Ramos (cell line): ENCODE results near the gene BCL2.

ENCODE experiments used
- in situ Hi-C: fragments of 300-500 bp; cut with MboI; formaldehyde crosslinking; loops from one replicate; pipeline ENCODE4 v1.14.3; 2022; ENCODE audit warnings: low sequenced_read_pairs; ENCODE audit not compliant: unreplicated experiment

Gene BCL2

DNA sequence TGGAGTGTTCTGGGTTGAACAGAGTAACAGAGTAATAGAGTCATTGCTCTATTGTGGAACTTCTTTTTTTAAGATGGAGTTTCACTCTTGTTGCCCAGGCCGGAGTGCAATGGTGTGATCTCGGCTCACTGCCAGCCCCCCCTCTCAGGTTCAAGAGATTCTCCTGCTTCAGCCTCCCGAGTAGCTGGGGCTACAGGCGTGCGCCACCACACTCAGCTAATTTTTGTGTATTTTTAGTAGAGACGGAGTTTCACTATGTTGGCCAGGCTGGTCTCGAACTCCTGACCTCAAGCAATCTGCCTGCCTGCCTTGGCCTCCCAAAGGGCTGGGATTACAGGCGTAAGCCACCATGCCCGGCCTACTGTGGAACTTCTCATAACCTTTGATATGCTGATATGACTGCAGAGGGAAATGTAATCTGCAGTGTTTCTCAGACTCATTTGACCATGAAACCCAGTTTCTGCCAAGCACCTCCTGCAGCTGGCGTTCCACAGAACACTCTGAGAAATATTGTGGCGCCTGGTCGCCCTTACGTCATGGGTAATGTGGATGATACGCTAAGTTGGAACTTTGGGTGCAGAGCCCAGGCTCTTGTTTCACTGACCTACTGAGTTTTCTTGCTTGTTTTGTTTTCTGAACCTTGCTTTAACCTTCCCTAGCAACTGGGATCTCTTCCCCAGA is 213.8 kb downstream of the BCL2 start:
- in situ Hi-C loops: loop anchor here (25.0 kb wide), 1 partner anchor 93 kb away; no protein-coding TSS in a partner anchor

DNA sequence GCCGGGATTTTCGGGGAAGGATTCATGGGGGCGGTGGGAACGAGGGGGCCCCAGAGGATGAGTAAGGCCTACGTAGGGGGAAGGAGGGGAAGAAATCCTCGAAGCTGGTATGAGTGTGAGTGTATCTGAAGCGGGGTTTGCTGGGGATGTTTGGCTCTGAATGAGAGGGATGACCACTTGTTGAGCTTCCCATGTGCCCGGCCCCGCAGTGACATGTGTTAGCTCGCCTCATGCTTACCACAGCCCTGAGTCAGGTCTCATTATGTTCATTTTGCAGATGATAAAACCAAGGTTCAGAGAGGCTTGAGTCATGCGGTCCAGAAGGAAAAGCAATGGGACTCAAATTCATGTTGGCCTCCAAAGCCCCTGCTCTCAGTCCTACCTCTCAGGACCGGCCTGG is 214.7 kb downstream of the BCL2 start:
- in situ Hi-C loops: loop anchor here (25.0 kb wide), 1 partner anchor 93 kb away; no protein-coding TSS in a partner anchor

DNA sequence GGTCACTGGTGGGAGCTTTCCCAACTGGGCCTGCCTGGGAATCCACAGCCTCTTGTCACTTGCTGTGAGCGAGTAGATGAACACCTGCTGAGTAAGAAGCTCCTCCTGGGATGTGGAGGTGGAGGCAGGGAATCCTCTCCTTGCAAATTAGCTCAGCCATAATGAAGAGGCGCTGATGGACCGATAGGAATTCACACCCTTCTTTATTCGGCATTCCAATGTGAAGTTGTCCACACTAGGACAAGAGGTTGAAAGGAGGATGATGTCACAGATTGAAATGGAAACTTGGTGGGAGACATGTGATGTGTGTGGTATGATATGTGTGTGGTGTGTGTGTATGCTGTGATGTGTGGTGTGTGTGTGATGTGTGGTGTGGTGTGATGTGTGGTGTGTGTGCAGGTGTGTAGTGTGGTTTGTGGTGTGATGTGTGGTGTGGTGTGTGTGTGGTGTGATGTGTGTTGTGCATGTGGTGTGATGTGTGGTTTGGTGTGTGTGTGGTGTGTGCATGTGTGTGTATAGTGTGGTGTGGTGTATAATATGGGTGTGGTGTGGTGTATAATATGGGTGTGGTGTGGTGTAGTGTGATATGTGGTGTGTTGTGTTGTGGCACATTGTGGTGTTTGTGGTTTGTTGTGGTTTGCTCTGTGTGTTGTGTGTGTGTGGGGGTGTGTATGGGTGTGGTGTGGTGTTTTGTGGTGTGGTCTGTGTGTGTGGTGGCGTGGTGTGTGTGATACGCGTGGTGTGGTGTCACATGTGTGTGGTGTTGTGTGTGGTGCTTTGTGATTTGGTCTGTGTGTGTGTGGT is 216.4 kb downstream of the BCL2 start:
- in situ Hi-C loops: loop anchor here (25.0 kb wide), 1 partner anchor 91 kb away; no protein-coding TSS in a partner anchor

DNA sequence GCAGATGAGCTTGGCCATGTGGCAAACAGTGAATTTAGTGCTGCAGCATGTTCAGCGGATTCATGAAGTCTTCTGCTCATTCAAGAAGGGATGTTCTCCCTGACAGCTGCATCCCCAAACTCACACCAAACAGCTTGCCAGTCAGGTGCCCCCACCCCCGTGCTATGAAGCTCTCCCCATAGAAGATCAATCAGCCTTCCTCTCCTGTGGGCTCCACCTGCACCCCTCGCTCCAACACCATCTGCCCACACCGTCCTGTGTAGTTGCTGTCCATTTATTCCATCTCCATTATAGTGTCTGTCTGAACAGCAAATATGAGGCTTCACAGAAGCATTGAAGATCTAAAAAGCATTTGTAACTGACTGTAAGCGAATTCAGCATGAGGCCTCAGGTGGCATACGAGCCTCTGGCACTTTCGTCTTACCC is 218.9 kb downstream of the BCL2 start:
- in situ Hi-C loops: loop anchor here (25.0 kb wide), 1 partner anchor 88 kb away; no protein-coding TSS in a partner anchor

DNA sequence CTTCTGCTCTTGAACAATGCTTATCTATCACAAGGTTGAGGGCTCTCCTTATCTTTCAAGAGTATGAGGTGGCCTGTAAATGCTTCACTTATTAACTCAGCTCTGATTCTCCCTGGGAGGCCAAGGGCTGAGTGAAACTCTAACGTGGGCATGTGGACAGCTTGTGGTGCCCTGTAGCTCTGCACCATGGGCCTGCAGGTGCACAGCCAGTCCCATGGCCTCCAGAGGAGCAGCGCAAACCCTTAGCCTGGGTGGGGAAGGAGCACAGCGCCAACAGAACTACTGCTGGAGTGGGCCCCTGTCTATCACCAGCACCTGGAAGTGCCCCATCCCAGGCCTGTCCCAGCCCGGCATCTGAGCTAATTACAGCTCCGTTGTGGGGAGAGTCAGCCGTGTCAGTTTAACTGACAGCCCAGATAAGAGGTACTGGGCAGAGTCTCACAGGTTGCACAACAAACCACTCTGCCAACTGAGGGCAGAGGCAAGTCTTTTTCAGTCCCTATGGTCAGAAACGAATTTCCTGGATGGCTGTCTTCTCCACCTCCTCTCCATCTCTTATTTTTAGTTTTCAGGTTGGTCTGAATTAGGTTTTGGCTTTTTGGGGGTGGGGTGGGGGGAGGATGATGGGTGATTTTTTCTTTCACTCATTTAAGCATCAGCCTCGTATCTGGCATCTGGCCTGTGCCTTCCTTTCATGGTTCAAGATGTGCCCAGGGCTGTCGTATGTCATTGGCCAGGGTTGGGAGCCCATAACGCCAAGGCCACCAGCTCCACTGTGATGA is 219.5 kb downstream of the BCL2 start:
- in situ Hi-C loops: loop anchor here (25.0 kb wide), 1 partner anchor 88 kb away; no protein-coding TSS in a partner anchor

DNA sequence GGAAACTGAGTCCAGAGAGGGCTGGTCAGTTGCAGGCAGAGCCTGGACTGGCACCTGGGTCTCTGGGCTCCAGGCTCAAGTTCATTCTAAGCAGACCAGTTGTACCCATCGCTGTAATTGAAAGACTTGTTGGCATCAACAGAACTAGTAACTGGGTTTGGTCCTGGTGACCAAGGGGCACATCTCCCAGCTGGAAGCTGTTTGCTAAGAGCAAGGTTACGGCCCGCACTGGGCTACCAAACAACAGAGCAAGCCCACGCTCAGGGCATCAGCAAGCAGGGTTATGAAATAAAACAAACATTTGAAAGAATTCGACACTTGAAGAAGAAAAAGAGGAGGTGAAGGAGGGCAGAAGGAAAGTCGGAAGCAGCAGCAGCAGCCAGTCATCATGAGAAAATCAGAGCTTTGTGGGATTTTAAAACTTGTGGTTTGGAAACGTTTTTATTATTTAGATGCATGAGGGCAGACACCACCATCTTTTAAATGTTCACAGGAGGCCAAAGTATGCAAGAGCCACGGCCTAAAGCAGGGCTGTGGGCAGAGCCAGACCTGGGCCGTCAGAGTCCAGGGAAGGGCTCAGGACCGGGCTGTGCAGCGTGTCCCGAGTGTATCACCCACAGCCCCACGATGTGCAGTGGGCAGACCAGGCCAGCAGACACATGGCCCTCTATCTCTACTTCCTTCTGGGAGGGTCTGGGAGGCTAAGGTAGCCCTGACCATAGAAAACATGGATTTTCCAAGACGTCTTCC is 220.3 kb downstream of the BCL2 start:
- in situ Hi-C loops: no loop called here

DNA sequence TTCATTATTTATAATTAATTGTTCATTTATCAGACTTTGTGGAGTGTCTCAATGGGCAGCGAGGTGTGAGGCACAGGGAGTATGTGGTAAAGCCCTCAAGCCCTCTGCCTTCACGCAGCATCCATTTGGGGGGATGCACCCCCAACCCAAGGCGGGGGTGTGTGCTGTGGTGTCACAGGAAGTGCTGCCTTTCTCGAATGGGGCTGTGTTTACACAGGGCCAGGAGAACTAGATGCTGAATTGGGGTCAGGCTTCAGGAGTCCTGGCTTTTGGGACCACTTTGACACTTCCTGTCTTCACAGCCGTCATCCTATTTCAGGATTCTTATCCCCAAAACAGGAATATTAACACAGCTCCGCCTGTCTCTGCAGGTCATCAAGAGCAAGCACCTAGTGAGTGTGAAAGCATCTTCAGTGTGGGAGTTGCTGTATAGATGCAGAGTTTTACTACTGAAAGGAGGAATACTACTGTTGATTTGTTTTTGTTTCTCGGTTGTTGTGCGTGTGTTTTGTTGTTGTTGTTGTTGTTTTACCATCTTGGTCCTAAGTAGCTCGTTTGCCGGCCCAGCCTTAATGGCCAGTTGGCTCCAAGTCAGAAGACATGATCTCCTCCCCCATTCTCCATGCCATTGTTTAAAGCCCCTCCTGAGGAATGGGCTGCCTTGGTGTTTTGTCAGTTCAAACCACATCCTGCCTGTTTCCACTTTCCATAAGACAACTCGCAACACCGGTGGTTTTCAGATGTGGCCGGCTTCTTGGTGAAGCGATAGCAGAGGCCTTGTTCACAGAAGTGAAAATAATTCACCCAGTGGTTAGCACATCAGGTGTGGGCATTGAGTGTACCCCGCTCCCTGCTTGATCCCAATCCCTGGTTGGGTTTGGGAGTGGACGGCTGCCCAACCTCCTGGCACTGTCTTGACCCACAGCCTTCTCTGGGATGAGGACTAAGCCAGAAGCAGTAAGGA is 221.3 kb downstream of the BCL2 start:
- in situ Hi-C loops: no loop called here

DNA sequence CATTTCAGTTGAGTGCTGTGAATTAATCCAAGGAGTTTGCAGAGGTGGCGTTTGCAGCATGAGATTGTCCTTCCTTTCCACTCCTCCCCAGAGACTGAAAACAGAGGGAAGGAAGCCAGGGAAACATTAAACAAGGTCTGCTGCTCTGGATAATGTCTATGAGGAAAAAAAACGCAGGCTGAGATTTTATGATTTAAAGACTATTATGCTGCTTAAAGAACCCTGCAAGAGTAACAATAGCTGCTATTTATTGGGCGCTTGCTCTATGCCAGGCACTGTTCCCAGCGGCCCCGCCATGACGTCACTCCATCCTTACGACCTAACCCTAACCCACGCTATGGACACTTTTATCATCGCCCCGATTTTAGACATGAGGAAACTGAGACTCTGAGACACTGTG is 222.4 kb downstream of the BCL2 start:
- in situ Hi-C loops: no loop called here

DNA sequence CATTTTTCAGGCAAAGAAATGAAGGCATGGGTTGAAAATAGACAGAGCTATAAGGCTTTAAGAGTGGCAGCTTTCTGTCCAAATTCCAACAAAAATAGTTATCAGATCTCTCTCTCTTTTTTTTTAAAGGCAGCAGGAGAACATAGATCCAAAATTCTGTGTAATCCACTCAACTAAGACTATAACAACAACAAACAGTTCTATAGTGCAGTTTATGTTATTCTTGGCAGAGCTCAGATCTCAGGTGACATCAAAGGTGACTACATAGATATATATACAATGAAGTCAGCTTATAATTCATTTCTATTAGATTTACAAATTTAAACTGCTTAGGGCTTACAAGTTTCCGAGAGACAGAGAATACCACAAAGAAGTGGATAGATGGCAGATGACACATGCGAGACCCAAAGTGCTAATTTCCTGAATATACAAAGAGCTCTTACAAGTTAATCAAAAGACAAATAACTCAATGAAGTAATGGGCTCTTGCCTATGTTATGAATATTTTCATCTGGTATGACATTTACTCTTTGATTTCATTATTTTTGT is 223.2 kb downstream of the BCL2 start:
- in situ Hi-C loops: no loop called here

DNA sequence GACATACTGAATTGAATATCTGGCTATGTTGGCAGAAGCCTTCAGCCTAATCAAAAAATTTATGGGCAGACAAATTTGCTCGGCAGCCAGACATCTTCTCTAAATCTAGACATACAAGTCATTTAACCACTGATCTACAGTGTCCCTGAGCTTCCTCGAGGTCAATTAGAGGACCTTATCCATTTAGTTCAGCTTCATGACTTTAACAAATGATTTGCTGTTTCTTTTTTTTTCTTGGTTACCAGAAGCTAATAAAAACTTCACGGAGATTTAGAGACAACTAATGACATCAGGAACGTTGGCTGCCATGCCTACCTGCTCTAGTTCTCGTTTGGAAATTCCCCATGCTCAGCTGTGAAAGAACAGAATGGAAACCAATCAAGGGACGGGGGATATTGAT is 223.8 kb downstream of the BCL2 start:
- in situ Hi-C loops: no loop called here

DNA sequence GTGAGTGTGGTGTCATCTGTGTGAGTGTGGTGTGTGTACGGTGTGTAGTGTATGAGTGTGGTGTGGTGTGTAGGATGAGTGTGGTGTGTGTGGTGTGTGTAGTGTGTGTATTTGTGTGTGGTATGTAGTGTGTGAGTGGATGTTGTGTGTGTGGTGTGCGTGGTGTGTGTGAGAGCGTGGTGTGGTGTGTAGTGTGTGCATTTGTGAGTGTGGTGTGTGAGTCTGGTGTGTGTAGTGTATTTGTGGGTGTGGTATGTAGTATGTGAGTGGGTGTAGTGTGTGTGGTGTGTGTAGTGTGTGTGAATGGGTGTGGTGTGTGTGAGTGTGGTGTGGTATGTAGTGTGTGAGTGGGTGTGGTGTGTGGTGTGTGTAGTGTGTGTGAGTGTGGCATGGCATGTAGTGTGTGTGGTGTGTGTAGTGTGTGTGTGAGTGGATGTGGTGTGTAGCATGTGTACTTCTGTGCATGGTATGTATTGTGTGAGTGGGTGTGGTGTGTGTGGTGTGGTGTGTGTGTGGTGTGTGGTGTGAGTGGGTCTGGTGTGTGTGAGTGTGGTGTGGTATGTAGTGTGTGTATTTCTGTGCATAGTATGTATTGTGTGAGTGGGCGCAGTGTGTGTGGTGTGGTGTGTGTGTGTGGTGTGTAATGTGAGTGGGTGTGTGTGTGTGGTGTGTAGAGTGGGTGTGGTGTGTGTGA is 227.8 kb downstream of the BCL2 start:
- in situ Hi-C loops: no loop called here

DNA sequence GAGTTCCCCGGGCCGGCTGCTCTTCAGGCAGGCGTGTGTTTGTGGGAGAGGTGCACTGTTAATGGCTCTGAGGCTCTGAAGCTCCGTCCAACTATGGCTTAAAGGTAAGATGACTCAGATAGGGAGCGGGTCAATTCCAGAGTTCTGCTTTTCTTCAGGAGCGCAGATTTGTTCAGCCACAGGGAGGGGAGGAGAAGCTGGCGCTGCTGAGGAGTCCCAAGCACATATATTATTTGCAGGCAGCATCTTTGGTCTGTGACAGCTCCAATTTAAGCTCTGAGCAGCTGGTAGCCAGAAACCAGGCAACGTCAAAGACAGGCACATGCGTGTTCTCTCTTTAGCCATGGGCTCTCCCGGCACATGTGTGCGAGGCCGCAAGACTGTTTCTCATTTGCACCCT is 229.2 kb downstream of the BCL2 start:
- in situ Hi-C loops: no loop called here

DNA sequence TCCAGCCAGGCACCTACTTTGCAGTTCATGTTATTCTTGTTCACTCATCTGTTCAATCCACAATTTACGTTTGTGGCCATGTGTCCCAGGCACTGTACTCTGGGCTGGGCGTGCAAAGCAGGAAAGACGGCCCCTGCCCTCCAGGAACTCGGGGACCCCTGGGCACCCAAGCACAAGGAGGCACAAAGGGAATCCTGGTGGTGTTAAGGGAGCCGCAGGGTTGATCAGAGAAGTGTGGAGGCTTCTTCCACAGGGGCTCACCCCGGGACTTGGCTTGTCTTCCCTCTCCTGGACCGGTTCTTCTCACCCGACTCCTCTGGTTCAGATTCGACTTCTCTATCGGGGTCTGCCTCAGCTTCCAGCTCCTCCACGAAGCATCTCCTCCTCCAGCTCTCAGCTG is 230.5 kb downstream of the BCL2 start:
- in situ Hi-C loops: no loop called here

DNA sequence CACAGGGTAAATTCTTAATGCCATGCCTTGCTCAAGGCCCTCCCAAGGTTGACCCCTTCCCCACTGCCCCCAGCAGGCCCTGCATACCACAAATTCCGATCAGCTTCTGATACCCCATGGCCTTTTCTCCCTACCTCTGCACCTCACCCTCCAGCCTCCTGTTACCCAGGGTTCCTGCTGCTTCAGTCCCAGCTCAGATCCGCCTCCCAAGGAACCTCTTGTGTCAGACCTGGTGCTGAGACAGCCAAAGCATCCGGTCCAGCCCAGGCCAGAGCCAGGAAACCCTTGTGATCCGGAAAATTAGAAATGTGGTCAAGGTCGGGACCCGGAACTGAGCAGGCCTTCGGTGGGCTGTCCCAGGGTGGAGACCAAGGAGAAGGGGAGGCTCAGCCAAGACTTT is 231.3 kb downstream of the BCL2 start:
- in situ Hi-C loops: no loop called here

DNA sequence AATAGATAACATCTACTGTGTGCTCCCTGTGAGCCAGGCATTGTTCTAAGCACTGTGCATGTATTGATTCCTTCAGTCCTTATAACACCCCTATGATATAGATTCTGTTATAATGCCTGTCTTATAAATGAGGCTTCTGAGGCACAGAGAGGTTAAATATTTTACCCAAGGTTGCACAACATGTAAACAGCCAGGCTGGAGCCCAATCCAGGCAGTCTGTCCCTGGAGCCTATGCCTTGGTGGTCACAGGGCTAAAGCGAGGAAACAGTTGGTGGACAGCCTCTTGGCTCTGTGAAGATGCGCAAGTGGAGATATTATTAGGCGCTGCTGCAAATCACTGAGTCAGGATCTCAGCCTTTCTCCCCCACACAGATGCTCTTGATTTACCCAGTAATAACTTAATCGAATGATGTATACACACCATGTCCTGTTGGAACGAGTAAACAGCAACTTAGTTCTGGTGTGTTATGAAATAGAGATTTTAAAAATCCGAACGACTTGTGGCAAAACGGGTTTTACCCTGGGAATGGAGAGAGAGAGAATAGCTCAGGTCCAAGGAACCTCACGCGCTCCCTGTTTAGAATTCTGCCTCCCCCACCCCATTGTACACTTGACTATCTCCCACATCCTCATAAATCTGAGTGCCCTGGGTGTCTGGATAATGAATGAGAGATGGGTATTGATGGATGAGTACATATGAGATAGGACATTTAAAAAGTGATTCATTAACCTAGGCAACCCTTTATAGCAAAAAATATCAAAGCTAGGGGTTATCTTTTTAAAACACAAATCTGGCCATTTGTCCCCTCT is 231.9 kb downstream of the BCL2 start:
- in situ Hi-C loops: no loop called here

DNA sequence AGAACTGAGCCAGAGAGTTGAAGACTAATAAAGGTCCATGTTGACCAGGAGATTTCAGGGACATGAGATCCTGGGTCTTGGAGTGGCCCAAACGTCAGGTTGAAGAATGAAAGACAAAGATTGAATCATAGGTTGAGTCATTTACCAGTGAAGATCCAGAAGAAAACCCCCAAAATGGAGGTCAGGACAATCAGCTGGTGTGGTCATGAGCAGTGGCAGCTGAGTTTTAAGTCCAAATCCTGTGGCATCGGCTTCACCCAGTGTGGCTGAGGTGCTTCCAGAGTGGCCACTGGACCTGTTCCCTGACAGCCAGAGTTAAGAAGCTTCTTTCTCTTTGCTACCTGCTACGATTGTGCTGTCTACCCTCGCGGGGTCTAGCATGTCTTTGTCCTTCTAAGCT is 234.0 kb downstream of the BCL2 start:
- in situ Hi-C loops: no loop called here

DNA sequence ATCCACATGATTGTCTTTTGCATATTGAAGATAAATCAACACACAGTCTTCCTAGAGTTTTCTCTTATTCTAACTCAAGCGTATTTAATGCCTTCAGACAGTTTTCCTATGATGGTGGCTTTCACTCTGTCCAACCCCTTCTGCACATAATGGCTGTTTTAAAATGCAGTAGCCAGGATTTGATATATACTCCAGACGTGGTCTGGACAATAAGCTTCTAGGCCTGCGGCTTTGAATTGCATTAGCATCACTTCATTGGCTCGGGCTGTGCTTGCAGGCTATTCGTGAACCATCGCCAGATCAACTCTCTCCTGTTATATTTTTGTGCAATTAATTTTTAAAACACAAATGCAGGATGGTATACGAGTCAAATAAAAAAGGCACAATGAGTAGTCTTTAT is 235.3 kb downstream of the BCL2 start:
- in situ Hi-C loops: no loop called here
